ENCODE results near the gene SOCS3.

SOCS3 gene

DNA sequence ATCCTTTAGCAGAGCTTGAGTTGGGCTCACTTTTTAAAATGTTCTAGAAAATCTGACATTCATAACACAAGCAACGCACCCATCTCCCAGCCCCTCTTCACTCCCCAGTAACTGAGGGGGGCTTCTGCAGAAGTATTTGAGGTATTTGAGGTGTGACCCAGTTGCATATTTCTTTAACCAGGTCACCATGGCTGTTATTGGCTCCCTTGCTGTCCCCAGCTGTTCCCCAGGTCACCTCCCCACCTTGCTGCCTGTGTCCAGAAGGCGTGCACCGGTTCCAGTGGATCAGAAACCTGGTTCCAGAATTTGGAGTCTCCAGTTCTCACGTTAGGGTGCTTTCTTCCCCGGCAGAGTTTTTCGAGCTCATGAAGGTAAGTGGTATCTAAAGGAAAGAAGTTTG is 32.4 kb upstream of the SOCS3 start:
- H3K4me3 ChIP-seq (ENCODE audit: low read length, poor library complexity, severe bottlenecking), result no peak overlapping the region
- H4K20me1 ChIP-seq (ENCODE audit: insufficient read depth, low read length, poor library complexity, severe bottlenecking), result peaks cover 56% of the 10 kb centered on the region
- H3K9me3 ChIP-seq (ENCODE audit: insufficient read depth, low read depth, low read length), result no peaks in the 10 kb centered on the region
- peaks cover 50% of the 10 kb centered on the region; the same call in 1 of the 2 replicates for H3K36me3 ChIP-seq (ENCODE audit: insufficient read depth, low read length)
- H3K9ac ChIP-seq (ENCODE audit: low read depth, low read length, poor library complexity, severe bottlenecking), result no peak overlapping the region
- no peaks in the 10 kb centered on the region for H3F3A ChIP-seq (ENCODE audit: low read depth)
- peaks cover 84% of the 10 kb centered on the region for H3K79me2 ChIP-seq (ENCODE audit: insufficient read depth, low read length)
- no peak overlapping the region for H2AFZ ChIP-seq (ENCODE audit: low read length)
- no peak overlapping the region for H3K4me2 ChIP-seq (ENCODE audit: low read depth, low read length, poor library complexity, severe bottlenecking)
- no peaks in the 10 kb centered on the region for H3K27me3 ChIP-seq (ENCODE audit: insufficient read depth, low read length, poor library complexity, severe bottlenecking)
- H3K9me2 ChIP-seq (replicated peaks; ENCODE audit: low read depth, low read length), result no peaks in the 10 kb centered on the region
- TF ChIP-seq, protein P1, sequence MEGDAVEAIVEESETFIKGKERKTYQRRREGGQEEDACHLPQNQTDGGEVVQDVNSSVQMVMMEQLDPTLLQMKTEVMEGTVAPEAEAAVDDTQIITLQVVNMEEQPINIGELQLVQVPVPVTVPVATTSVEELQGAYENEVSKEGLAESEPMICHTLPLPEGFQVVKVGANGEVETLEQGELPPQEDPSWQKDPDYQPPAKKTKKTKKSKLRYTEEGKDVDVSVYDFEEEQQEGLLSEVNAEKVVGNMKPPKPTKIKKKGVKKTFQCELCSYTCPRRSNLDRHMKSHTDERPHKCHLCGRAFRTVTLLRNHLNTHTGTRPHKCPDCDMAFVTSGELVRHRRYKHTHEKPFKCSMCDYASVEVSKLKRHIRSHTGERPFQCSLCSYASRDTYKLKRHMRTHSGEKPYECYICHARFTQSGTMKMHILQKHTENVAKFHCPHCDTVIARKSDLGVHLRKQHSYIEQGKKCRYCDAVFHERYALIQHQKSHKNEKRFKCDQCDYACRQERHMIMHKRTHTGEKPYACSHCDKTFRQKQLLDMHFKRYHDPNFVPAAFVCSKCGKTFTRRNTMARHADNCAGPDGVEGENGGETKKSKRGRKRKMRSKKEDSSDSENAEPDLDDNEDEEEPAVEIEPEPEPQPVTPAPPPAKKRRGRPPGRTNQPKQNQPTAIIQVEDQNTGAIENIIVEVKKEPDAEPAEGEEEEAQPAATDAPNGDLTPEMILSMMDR (conservative IDR thresholded peaks at IDR 0.05; ENCODE audit: low read length), result no peak
- TF ChIP-seq EZH2phosphoT487 (IDR thresholded peaks at IDR 0.05; ENCODE audit: borderline replicate concordance), result no peak
- H3K4me1 ChIP-seq (ENCODE audit: insufficient read depth, low read length, poor library complexity, severe bottlenecking), result peaks cover 12% of the 10 kb centered on the region

DNA sequence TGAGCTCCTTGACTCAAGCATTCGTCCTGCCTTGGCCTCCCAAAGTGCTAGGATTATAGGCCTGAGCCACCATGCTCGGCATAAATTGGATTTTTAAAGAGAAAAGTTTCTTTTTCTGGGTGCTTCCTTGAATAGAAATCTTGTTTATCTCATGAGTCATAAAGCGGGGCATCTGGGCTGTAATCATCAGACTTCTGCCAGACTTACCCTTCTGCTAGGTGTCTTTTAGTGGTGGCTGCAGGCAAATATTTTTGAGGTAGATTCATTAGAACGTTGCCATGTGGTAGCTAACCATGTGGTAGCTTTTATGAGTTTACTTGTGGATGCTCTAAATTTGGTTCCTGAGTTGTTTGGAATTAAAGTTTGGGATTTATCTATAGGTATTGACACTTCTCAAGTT is 32.0 kb upstream of the SOCS3 start:
- Histone ChIP-seq H4K20me1 (ENCODE audit: insufficient read depth, low read length, poor library complexity, severe bottlenecking) (peaks cover 56% of the 10 kb centered on the region), H3K9me2 (replicated peaks; ENCODE audit: low read depth, low read length) (no peaks in the 10 kb centered on the region), H3F3A (ENCODE audit: low read depth) (no peaks in the 10 kb centered on the region), H3K9ac (ENCODE audit: low read depth, low read length, poor library complexity, severe bottlenecking) (no peak overlapping the region), H3K4me3 (ENCODE audit: low read length, poor library complexity, severe bottlenecking) (no peak overlapping the region), H3K27me3 (ENCODE audit: insufficient read depth, low read length, poor library complexity, severe bottlenecking) (no peaks in the 10 kb centered on the region), H3K9me3 (ENCODE audit: insufficient read depth, low read depth, low read length) (no peaks in the 10 kb centered on the region), H3K36me3 (ENCODE audit: insufficient read depth, low read length) (peaks cover 46% of the 10 kb centered on the region; the same call in 1 of the 2 replicates), H3K4me1 (ENCODE audit: insufficient read depth, low read length, poor library complexity, severe bottlenecking) (peaks cover 14% of the 10 kb centered on the region), H3K79me2 (ENCODE audit: insufficient read depth, low read length) (peaks cover 85% of the 10 kb centered on the region), H3K4me2 (ENCODE audit: low read depth, low read length, poor library complexity, severe bottlenecking) (no peak overlapping the region), H2AFZ (ENCODE audit: low read length) (no peak overlapping the region)
- TF ChIP-seq, protein P1 (conservative IDR thresholded peaks at IDR 0.05; ENCODE audit: low read length), result no peak
- TF ChIP-seq EZH2phosphoT487 (IDR thresholded peaks at IDR 0.05; ENCODE audit: borderline replicate concordance), result no peak

DNA sequence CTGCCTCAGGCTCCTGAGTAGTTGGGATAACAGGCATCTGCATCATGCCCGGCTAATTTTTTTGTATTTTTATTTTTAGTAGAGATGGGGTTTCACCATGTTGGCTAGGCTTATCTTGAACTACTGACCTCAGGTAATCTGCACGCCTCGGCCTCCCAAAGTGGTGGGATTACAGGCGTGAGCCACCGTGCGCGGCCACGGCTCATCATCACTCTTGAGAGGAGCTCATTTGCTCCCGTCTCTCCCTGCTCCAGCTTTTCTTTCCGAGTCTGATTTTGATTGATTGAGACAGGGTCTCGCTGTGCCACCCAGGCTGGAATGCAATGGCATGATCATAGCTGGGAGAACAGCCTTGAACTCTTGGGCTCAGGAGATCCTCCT is 31.2 kb upstream of the SOCS3 start:
- Histone ChIP-seq H4K20me1 (ENCODE audit: insufficient read depth, low read length, poor library complexity, severe bottlenecking) (peaks cover 61% of the 10 kb centered on the region), H3K4me2 (ENCODE audit: low read depth, low read length, poor library complexity, severe bottlenecking) (no peak overlapping the region), H3K9ac (ENCODE audit: low read depth, low read length, poor library complexity, severe bottlenecking) (no peak overlapping the region), H3F3A (ENCODE audit: low read depth) (no peaks in the 10 kb centered on the region), H3K27me3 (ENCODE audit: insufficient read depth, low read length, poor library complexity, severe bottlenecking) (no peaks in the 10 kb centered on the region), H3K36me3 (ENCODE audit: insufficient read depth, low read length) (peaks cover 38% of the 10 kb centered on the region; the same call in 1 of the 2 replicates), H3K4me3 (ENCODE audit: low read length, poor library complexity, severe bottlenecking) (no peak overlapping the region), H3K79me2 (ENCODE audit: insufficient read depth, low read length) (peaks cover 89% of the 10 kb centered on the region), H3K9me2 (replicated peaks; ENCODE audit: low read depth, low read length) (no peaks in the 10 kb centered on the region), H2AFZ (ENCODE audit: low read length) (no peak overlapping the region), H3K4me1 (ENCODE audit: insufficient read depth, low read length, poor library complexity, severe bottlenecking) (peaks cover 22% of the 10 kb centered on the region), H3K9me3 (ENCODE audit: insufficient read depth, low read depth, low read length) (no peaks in the 10 kb centered on the region)
- TF ChIP-seq EZH2phosphoT487 (IDR thresholded peaks at IDR 0.05; ENCODE audit: borderline replicate concordance), result no peak
- TF ChIP-seq, protein P1 (conservative IDR thresholded peaks at IDR 0.05; ENCODE audit: low read length), result no peak

All from Loucy (cell line).